ENCODE results near the gene KLK4.

Gene KLK4

GRCh38 chr19:50922317-50922853, 11.2 kb upstream of the KLK4 start:
- DNase-seq, result peak; percentile 84
- H3K4me1 Mint-ChIP-seq, result peaks cover 8% of the 10 kb centered on the region
- peak; percentile 90 for TF ChIP-seq CTCF (IDR thresholded peaks at IDR 0.05)

GRCh38 chr19:50921426-50922316, 10.5 kb upstream of the KLK4 start:
- H3K27me3 Mint-ChIP-seq (ENCODE audit: low read depth, poor library complexity), result peaks cover 89% of the 10 kb centered on the region

More at GRCh38 chr19:50922317-50922853, 11.2 kb upstream of the KLK4 start:
- Mint-ChIP-seq H3K9me3 (no peaks in the 10 kb centered on the region), H3K4me3 (no peak overlapping the region), H3K27me3 (ENCODE audit: low read depth, poor library complexity) (peaks cover 85% of the 10 kb centered on the region), H3K27ac (no peak overlapping the region), H3K36me3 (ENCODE audit: low read depth) (no peaks in the 10 kb centered on the region)

GRCh38 chr19:50916069-50916468, 4.9 kb upstream of the KLK4 start:
- no peak overlapping the region for H3K27ac Mint-ChIP-seq
- H3K4me1 Mint-ChIP-seq, result no peaks in the 10 kb centered on the region
- no peaks in the 10 kb centered on the region for H3K36me3 Mint-ChIP-seq (ENCODE audit: low read depth)
- H3K9me3 Mint-ChIP-seq, result no peaks in the 10 kb centered on the region
- no peak for DNase-seq
- peaks cover 51% of the 10 kb centered on the region for H3K27me3 Mint-ChIP-seq (ENCODE audit: low read depth, poor library complexity)
- no peak overlapping the region for H3K4me3 Mint-ChIP-seq
- TF ChIP-seq CTCF (IDR thresholded peaks at IDR 0.05), result no peak

More at GRCh38 chr19:50921426-50922316, 10.5 kb upstream of the KLK4 start:
- H3K4me1 Mint-ChIP-seq, result peaks cover 8% of the 10 kb centered on the region
- DNase-seq, result no peak
- no peak for TF ChIP-seq CTCF (IDR thresholded peaks at IDR 0.05)
- no peak overlapping the region for H3K27ac Mint-ChIP-seq
- H3K9me3 Mint-ChIP-seq, result no peaks in the 10 kb centered on the region
- H3K4me3 Mint-ChIP-seq, result no peak overlapping the region
- no peaks in the 10 kb centered on the region for H3K36me3 Mint-ChIP-seq (ENCODE audit: low read depth)

- H3K9me3 Mint-ChIP-seq, result no peaks in the 10 kb centered on the region
- H3K36me3 Mint-ChIP-seq (ENCODE audit: low read depth), result no peaks in the 10 kb centered on the region
- TF ChIP-seq CTCF (IDR thresholded peaks at IDR 0.05), result no peak
- H3K27ac Mint-ChIP-seq, result no peak overlapping the region
- peaks cover 21% of the 10 kb centered on the region for H3K27me3 Mint-ChIP-seq (ENCODE audit: low read depth, poor library complexity)
- no peak overlapping the region for H3K4me3 Mint-ChIP-seq
- DNase-seq, result no peak
- peaks cover 5% of the 10 kb centered on the region for H3K4me1 Mint-ChIP-seq
Observed at GRCh38 chr19:50912727-50913716, 1.8 kb upstream of the KLK4 start.

- DNase-seq, result no peak
- Mint-ChIP-seq H3K4me1 (peaks cover 7% of the 10 kb centered on the region), H3K27ac (no peak overlapping the region), H3K36me3 (ENCODE audit: low read depth) (no peaks in the 10 kb centered on the region), H3K27me3 (ENCODE audit: low read depth, poor library complexity) (peaks cover 12% of the 10 kb centered on the region), H3K4me3 (no peak overlapping the region), H3K9me3 (no peaks in the 10 kb centered on the region)
- TF ChIP-seq CTCF (IDR thresholded peaks at IDR 0.05), result no peak
Observed at GRCh38 chr19:50912102-50912599, 956 bp upstream of the KLK4 start.

Measured in nephron progenitor cell (in vitro differentiated cells).